HG02763 (cell line): Measurements from ENCODE around the gene WDR91.
"Not testable (repeated sequence)": the region's sequence is repeated elsewhere in the genome, so short reads cannot be mapped to it uniquely, and the experiment has no call there.

Source experiments
- ATAC-seq: cut with Tn5 transposase; IDR thresholded peaks from one replicate; pipeline ENCODE4 v1.9.1; 2021; ENCODE audit warnings: mild to moderate bottlenecking, moderate library complexity; ENCODE audit not compliant: unreplicated experiment

The WDR91 gene

GRCh38 chr7:135181261-135181928 lies 29.9 kb downstream of the WDR91 start:
- ATAC-seq, result no peak

- ATAC-seq, result no peak
Measured at GRCh38 chr7:135180122-135180521, 31.2 kb downstream of the WDR91 start.

GRCh38 chr7:135179321-135179925 lies 31.9 kb downstream of the WDR91 start:
- ATAC-seq, result no peak

- ATAC-seq, result no peak
Measured at GRCh38 chr7:135178364-135178763, 33.0 kb downstream of the WDR91 start.

GRCh38 chr7:135177028-135177696 lies 34.2 kb downstream of the WDR91 start:
- no peak for ATAC-seq

GRCh38 chr7:135175931-135176330 lies 35.4 kb downstream of the WDR91 start:
- ATAC-seq, result no peak

- ATAC-seq, result no peak
Measured at GRCh38 chr7:135174941-135175340, 36.4 kb downstream of the WDR91 start.

GRCh38 chr7:135173916-135174315 lies 37.4 kb downstream of the WDR91 start:
- not testable (repeated sequence) for ATAC-seq

- ATAC-seq, result not testable (repeated sequence)
Measured at GRCh38 chr7:135171581-135172291, 39.6 kb downstream of the WDR91 start.

GRCh38 chr7:135170998-135171481 lies 40.3 kb downstream of the WDR91 start:
- ATAC-seq, result peak; percentile 30

GRCh38 chr7:135170274-135170997 lies 40.9 kb downstream of the WDR91 start, which contains the start of gene CYREN:
TSS of gene CYREN (minus strand) at chr7:135170707. CDS start at chr7:135168922, 1,785 bp downstream.
- peak; percentile 69 for ATAC-seq

GRCh38 chr7:135169964-135170273 lies 41.4 kb downstream of the WDR91 start:
- ATAC-seq, result no peak

- ATAC-seq, result peak; percentile 34
Measured at GRCh38 chr7:135169141-135169963, 42.0 kb downstream of the WDR91 start.

GRCh38 chr7:135168489-135169140 lies 42.7 kb downstream of the WDR91 start:
- no peak for ATAC-seq

- ATAC-seq, result no peak
Measured at GRCh38 chr7:135168001-135168400, 43.3 kb downstream of the WDR91 start.

- ATAC-seq, result no peak
Measured at GRCh38 chr7:135167365-135167917, 43.9 kb downstream of the WDR91 start.

GRCh38 chr7:135166338-135166990 lies 44.9 kb downstream of the WDR91 start:
- no peak for ATAC-seq

- ATAC-seq, result no peak
Measured at GRCh38 chr7:135165862-135166261, 45.5 kb downstream of the WDR91 start.
